Breast epithelium (tissue), 4 donors: ENCODE measurements around the gene NFKBIB. TPM values are rescaled to one million over a fixed set of nuclear protein-coding genes. Genes with fewer than 3 reads are reported as not detected.

Experiments used
- DNase-seq, 2 donors: peaks; one replicate each; pipeline ENCODE4 v3.0.0-alpha.2; 2019; ENCODE audit warnings: low spot score in 2 of 2
- H3K27ac ChIP-seq, 2 donors: fragments of 200-600 bp; sonication (generic) in 1 of 2; one replicate each; pipeline ENCODE4 v1.5.1; 2016 to 2019; ENCODE audit warnings: mild to moderate bottlenecking in 1 of 2
- H3K27me3 ChIP-seq, 2 donors: fragments of 200-600 bp; sonication (generic) in 1 of 2; one replicate each; pipeline versions ENCODE4 v1.5.1 to v1.6.0; 2017 to 2019; ENCODE audit warnings: control low read depth in 1 of 2, mild to moderate bottlenecking in 1 of 2
- H3K36me3 ChIP-seq: fragments of 200-600 bp; one replicate; pipeline ENCODE4 v1.5.1; 2019
- H3K4me1 ChIP-seq, 2 donors: fragments of 200-600 bp; sonication (generic); one replicate each; pipeline ENCODE4 v1.5.1; 2016 to 2019; ENCODE audit warnings: control low read depth in 1 of 2
- H3K4me3 ChIP-seq, 3 donors: fragments of 200-600 bp; sonication (generic); 1 replicate in 2 of 3; 2 replicates in 1 of 3; pipeline ENCODE4 v1.5.1; 2016 to 2019; ENCODE audit warnings: mild to moderate bottlenecking in 3 of 3, moderate library complexity in 2 of 3
- H3K9me3 ChIP-seq, 2 donors: fragments of 200-600 bp; sonication (generic) in 1 of 2; one replicate each; pipeline ENCODE4 v1.5.1; 2016 to 2019; ENCODE audit warnings: control low read depth in 1 of 2
- CTCF ChIP-seq, 3 donors: fragments of 450-650 bp; IDR thresholded peaks; one replicate each; pipeline ENCODE4 v1.5.1; 2016 to 2017; ENCODE audit warnings: antibody characterized with exemption in 3 of 3, mild to moderate bottlenecking in 3 of 3, moderate library complexity in 3 of 3
- POLR2A ChIP-seq: fragments of 450-650 bp; IDR thresholded peaks from one replicate; pipeline ENCODE4 v1.6.1; 2016; ENCODE audit warnings: antibody characterized with exemption, mild to moderate bottlenecking, moderate library complexity
- POLR2AphosphoS5 ChIP-seq, 3 donors: sonication (generic); formaldehyde crosslinking; IDR thresholded peaks; one replicate each; pipeline ENCODE4 v1.6.1; 2017; ENCODE audit warnings: antibody characterized with exemption in 3 of 3
- intact Hi-C: fragments of 100-400 bp; cut with DNase I; formaldehyde crosslinking; loops from one replicate; pipeline ENCODE4 v1.15.1; 2023; ENCODE audit warnings: low total_unique reads
- total RNA-seq, 3 donors: library from RNA; depleted of rRNA; stranded (reverse); fragments of >200 nt; gene quantifications; one replicate each; pipeline ENCODE4 v1.1.0, GENCODE V29; 2016

Gene NFKBIB
- total RNA-seq, 3 donors from 2014 or later, result 15.7 to 29.2 (median 19.6) TPM

- no peak overlapping the region for H3K27ac ChIP-seq
- no peaks in the 10 kb centered on the region for H3K4me1 ChIP-seq
- H3K36me3 ChIP-seq, result peaks cover 4% of the 10 kb centered on the region
- no peak for DNase-seq
- intact Hi-C loops, result no loop called here
- no peaks in the 10 kb centered on the region for H3K9me3 ChIP-seq
- TF ChIP-seq POLR2AphosphoS5 (IDR thresholded peaks at IDR 0.05), result no peak
- TF ChIP-seq CTCF (IDR thresholded peaks at IDR 0.05), result no peak
- TF ChIP-seq POLR2A, result no peak
- no peak overlapping the region for H3K4me3 ChIP-seq
- H3K27me3 ChIP-seq, result no peaks in the 10 kb centered on the region
Measured at GRCh38 chr19:38907670-38908069, 7.9 kb downstream of the NFKBIB start.

GRCh38 chr19:38908911-38909310 is 9.1 kb downstream of the NFKBIB start:
- no peak for TF ChIP-seq POLR2AphosphoS5 (IDR thresholded peaks at IDR 0.05)
- TF ChIP-seq POLR2A, result no peak
- no peak for TF ChIP-seq CTCF (IDR thresholded peaks at IDR 0.05)
- no peaks in the 10 kb centered on the region for H3K4me1 ChIP-seq
- H3K27ac ChIP-seq, result no peak overlapping the region
- H3K27me3 ChIP-seq, result no peaks in the 10 kb centered on the region
- intact Hi-C loops, result no loop called here
- H3K4me3 ChIP-seq, result no peak overlapping the region
- H3K9me3 ChIP-seq, result no peaks in the 10 kb centered on the region
- H3K36me3 ChIP-seq, result peaks cover 4% of the 10 kb centered on the region
- DNase-seq, result no peak

GRCh38 chr19:38910488-38910887 is 10.7 kb downstream of the NFKBIB start:
- no peak overlapping the region for H3K4me3 ChIP-seq
- H3K9me3 ChIP-seq, result no peaks in the 10 kb centered on the region
- no peaks in the 10 kb centered on the region for H3K4me1 ChIP-seq
- no peak for DNase-seq
- peaks cover 2% of the 10 kb centered on the region for H3K36me3 ChIP-seq
- TF ChIP-seq POLR2AphosphoS5 (IDR thresholded peaks at IDR 0.05) (no peak), CTCF (IDR thresholded peaks at IDR 0.05) (no peak), POLR2A (no peak)
- H3K27ac ChIP-seq, result no peak overlapping the region
- intact Hi-C loops, result no loop called here
- no peaks in the 10 kb centered on the region for H3K27me3 ChIP-seq

- TF ChIP-seq POLR2A (no peak), CTCF (IDR thresholded peaks at IDR 0.05) (no peak), POLR2AphosphoS5 (IDR thresholded peaks at IDR 0.05) (no peak)
- H3K27me3 ChIP-seq, result no peaks in the 10 kb centered on the region
- H3K36me3 ChIP-seq, result no peaks in the 10 kb centered on the region
- no peak overlapping the region for H3K27ac ChIP-seq
- no peak overlapping the region for H3K4me3 ChIP-seq
- intact Hi-C loops, result no loop called here
- H3K4me1 ChIP-seq, result no peaks in the 10 kb centered on the region
- no peaks in the 10 kb centered on the region for H3K9me3 ChIP-seq
- no peak for DNase-seq
Measured at GRCh38 chr19:38911388-38912001, 11.7 kb downstream of the NFKBIB start.

- no peaks in the 10 kb centered on the region for H3K27me3 ChIP-seq
- DNase-seq, result no peak
- intact Hi-C loops, result no loop called here
- H3K36me3 ChIP-seq, result no peaks in the 10 kb centered on the region
- TF ChIP-seq POLR2A, result no peak
- no peak for TF ChIP-seq CTCF (IDR thresholded peaks at IDR 0.05)
- TF ChIP-seq POLR2AphosphoS5 (IDR thresholded peaks at IDR 0.05), result no peak
- H3K9me3 ChIP-seq, result no peaks in the 10 kb centered on the region
- no peak overlapping the region for H3K4me3 ChIP-seq
- no peak overlapping the region for H3K27ac ChIP-seq
- no peaks in the 10 kb centered on the region for H3K4me1 ChIP-seq
Measured at GRCh38 chr19:38912600-38913514, 13.1 kb downstream of the NFKBIB start.
